GM18505 (cell line): ENCODE measurements around the gene COL4A3.
"Not testable (repeated sequence)": the region's sequence is repeated elsewhere in the genome, so short reads cannot be mapped to it uniquely, and the experiment has no call there.

ENCODE experiments used
- ATAC-seq: cut with Tn5 transposase; IDR thresholded peaks from one replicate; pipeline ENCODE4 v1.9.1; 2021; ENCODE audit not compliant: unreplicated experiment
- POLR2A ChIP-seq: IDR thresholded peaks from 4 replicates; pipeline ENCODE4 v1.6.1; 2011; ENCODE audit warnings: borderline replicate concordance; ENCODE audit not compliant: insufficient read depth, insufficient read length; ENCODE audit errors: extremely low read depth

COL4A3 gene

DNA sequence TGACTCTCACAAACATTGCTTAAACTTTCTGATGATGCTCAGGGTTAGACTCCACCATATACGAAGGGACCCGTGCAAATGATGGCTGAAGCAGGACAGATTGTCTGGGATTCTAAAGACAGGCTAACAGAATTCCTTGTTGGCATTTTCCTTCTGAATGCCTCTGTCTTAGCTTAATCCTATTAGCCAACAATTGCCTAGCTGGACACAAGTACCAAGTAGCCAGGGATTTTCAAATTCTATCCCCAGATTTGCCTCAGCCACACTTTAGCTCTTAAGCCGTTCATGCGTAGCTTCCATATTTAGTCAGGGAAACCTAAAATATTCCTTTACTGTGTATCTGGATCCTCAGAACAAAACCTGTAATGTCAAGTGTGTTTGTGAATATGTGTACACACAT lies 40.0 kb downstream of the COL4A3 start:
- no peak for TF ChIP-seq POLR2A
- ATAC-seq: no peak

DNA sequence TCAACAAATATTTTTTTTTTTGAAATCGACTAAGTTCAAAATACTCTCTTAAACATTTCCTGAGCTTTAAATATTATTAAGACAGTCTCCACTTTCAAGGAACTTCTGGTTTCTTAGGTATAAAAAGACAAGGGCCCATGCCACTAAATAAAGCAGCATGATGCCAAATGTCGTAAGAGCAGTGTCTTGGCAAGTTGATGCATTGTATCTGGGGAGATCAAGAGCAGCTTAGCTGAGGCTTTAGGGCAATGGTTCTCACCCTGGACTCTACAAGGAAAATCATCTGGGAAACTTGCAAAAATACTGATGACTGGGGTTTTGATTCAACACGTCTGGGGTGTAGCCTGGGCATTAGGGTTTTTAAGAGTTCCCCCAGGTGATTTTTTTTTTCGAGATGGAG lies 41.3 kb downstream of the COL4A3 start:
- no peak for TF ChIP-seq POLR2A
- ATAC-seq: no peak

DNA sequence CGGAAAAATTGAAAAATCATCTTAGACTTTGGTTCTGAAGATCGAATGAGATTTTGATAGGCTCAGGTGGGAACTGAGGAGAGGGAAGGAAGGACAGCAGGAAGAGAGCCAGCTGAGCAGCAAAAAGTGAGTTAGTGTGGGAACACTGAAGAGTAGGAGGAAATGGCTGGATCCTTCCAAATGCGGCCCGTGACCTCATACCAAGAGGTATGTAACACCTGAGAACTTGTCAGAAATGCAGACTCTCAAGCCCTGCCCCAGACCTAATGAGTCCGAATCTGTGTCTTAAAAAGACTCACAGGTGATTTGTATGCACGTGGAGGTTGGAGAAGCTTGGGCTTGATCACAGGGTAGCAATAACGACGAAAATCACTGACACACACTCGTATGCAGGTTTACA lies 42.0 kb downstream of the COL4A3 start:
- no peak for ATAC-seq
- TF ChIP-seq POLR2A: no peak

DNA sequence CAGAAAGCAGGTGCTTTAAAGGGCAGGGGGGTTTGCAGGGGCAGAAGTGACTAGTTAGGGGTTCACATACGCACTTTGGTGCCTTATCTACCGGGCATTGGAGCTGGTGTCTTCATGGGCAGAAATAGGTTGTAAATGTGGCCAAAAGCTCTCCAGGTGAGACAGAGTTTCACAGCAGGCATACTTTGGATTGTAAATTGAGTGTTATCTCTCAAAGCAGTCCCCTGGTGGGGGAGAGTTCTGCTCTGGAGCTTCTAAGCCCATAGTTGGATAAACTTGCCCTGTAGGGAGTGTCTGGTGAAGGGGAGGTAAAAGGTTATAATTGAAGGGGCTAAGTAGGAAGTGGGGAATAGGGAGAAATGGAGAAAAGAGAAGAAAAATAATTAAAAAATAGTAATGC lies 43.1 kb downstream of the COL4A3 start:
- no peak for ATAC-seq
- no peak for TF ChIP-seq POLR2A

DNA sequence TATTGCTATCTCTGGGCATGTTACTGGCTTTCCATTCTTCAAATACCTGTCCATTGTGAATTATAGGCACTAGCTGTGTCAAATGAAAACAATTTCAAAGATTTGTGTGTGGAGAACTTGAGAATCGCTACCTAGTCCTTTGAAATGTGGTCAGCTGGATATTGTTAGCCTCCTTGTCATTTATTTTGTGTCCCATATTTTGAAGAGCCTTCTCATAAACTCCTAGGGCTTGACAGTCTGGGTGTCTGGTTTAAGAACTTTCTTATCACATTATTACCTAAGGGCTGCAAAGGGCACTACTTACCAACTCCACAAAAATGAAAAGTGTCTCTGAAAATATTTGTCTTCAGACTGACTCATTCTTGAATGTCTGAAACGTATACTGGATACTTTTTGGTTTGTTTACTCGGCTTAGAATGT lies 50.2 kb downstream of the COL4A3 start:
- no peak for ATAC-seq
- TF ChIP-seq POLR2A: no peak

DNA sequence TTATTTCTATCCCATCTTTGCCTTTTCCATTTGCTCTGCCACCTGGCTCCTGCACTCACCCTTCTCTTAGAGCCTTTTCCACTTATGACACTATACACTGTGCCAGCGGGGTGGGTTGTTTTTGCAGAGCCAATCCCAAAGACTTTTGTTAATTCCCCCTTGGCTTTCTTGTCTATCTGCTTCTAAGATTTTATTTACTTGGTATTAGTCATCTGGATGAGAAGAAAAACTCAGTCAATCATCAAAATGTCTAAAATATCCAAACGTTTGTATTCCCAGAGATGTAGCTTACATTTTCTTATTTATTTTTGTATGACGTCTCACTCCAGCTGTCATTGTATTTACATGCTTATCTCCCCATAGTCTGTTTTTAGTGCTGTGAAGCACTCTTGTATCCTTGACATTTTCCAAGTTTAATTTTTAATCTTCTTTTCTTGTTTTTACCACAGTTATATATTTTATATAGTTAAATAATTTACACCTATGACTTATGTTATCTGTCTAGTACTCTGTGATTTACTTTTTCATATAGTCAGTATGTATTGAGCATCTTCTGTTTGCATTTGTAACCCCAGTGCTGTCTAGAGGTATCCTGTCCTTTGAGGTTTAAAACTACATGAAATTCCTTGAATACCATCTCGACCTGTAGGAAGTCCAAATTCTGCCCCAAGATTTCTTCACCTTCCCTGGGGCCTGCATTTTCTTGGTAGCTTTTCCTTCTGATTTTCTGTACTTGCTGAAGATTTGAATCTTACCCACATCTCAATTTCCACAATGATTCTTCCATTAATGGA lies 55.1 kb downstream of the COL4A3 start:
- TF ChIP-seq POLR2A: no peak
- no peak for ATAC-seq

DNA sequence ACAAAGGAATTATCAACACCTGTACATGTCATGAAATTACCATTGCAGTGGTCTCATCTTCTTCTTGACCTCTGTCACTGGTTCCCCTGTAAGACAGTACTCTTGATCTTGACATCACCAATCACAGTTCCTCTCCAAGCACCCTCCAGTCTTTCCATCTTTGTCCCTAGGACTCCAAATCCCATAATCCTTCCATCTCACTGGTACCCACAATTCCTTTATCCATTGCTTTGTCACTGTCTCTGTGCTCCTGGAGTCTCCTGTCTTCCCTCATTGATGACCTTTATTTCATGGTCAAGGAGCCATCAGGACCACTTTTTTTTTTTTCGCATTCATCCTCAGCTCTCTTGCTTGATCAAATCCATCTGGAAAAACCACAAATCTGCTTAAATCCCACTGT lies 56.7 kb downstream of the COL4A3 start:
- ATAC-seq: no peak
- TF ChIP-seq POLR2A: no peak

DNA sequence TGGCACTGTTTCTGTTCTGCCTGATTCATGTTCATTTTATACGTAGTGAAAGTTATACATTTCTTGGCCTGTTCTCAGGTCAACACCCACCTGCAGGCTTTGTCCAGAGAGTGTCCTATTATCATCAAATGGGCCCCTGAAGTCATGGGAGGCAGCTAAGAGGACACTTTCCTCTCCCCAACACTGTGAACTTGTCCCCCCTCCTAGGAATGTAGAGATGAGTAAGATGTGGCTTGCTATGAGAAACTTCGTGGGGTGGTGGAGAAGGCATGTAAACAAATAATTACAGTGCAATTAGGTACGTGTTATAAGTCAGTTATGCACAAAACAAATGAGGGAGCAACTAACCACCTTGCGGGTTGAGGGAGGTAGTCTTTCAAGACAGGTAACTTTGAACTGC lies 57.9 kb downstream of the COL4A3 start:
- TF ChIP-seq POLR2A: no peak
- no peak for ATAC-seq

DNA sequence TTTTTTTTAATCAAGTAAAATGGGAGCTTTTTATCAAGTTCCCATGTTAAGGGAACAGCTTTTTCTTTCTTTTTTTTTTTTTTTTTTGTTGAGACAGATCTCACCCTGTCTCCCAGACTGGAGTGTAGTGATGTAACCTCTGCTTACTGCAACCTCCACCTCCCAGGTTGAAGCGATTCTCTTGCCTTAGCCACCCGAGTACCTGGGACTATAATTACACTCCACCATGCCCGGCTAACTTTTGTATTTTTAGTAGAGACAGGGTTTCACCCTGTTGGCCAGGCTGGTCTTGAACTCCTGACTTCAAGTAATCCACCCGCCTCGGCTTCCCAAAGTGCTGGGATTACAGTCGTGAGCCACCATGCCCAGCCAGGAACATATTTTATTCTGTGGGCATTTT lies 61.2 kb downstream of the COL4A3 start:
- ATAC-seq: not testable (repeated sequence)

DNA sequence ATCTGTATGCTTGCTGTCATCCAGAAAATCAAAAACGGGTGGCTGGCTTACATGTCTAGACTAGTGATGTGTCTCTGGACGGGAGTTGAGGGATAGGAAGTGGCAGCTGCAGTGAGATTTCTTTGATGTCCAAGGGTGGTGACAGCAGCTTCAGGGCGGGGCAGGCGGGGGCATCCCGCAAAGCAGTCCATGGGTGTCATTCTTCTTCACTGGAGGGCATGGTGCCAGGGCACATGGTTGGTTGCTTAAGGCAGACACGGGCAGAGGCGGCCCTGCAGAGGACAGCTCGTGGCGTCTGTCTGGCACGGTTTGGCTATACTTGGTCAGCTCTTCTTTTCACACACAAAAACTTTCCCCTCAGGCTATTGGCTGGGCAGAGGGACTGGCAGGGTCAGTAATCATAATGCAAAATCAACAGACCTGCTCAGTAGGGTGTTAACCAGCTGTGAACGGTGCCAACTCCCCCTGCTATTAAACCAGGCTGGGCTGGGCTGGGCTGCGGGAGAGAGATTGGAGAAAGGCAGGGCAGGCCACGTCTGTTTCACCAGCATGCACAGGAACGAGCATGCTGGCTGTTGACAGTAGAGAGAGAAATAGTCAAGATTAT lies 63.7 kb downstream of the COL4A3 start:
- no peak for TF ChIP-seq POLR2A
- ATAC-seq: no peak

DNA sequence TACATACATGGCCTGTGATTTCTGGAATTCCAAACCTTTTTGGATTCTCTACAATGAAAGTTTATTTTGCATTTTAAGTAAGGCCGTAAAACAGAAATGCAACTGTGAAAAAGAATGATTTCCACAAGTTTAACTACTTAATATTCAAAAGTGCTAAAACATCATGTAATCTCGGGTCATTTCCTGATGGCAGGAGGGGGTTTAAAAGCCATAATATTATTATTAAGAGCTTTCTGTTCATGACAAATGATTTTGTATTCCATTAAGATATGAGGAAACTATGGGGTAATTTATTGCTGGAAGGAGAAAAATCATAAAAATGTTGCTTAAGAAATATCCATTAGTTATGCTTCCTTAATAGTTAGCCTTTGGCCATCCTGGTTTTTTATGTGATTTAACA lies 65.7 kb downstream of the COL4A3 start:
- TF ChIP-seq POLR2A: no peak
- no peak for ATAC-seq

DNA sequence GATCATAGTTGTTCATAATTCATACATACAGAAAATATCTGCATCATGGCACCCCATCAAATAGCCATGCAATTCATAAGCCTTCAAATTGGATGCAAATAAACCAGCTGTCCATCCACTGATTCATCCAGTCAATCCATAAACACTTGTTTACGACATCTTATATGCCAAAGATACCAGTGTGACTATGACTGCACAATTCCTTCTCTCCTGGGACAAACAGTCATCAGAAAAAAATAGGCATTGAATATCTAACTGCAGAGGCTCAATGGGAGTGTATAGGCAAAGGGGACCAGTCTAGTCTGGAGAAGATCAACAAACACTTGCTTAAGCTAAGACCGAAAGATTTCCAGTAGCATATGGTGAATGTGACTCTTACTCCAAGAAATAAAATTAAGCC lies 70.0 kb downstream of the COL4A3 start:
- no peak for TF ChIP-seq POLR2A

DNA sequence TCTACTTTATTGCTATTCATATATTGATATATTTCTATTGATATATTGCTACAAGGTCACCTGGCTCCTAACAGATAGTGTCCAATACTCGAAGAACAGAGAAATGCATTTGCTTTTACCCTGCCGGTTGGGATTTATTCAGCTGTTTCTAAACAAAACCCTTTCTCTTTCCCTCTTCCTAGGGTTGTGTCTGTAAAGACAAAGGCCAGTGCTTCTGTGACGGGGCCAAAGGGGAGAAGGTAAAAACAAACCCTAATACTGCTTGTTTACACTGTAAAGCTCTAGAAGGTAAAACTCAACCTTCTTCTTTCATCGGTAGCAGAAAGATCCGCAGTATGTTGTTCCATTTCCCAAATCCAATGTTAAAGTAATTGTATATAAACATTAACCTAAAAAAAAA lies 73.4 kb downstream of the COL4A3 start:
- TF ChIP-seq POLR2A: no peak
- no peak for ATAC-seq

More for the DNA sequence above, 70.0 kb downstream of the COL4A3 start:
- ATAC-seq: no peak
